NOMO-1 treated with dmso at 0.1 percent for 144 hours (cell line): ENCODE results near the gene RPL14.
"Not testable (repeated sequence)": the region's sequence is repeated elsewhere in the genome, so short reads cannot be mapped to it uniquely, and the experiment has no call there.

Experiments
- DNase-seq: peaks from one replicate; lab custom pipeline; 2025; ENCODE audit not compliant: unreplicated experiment; lab: John Stamatoyannopoulos, UW

The RPL14 gene

DNA sequence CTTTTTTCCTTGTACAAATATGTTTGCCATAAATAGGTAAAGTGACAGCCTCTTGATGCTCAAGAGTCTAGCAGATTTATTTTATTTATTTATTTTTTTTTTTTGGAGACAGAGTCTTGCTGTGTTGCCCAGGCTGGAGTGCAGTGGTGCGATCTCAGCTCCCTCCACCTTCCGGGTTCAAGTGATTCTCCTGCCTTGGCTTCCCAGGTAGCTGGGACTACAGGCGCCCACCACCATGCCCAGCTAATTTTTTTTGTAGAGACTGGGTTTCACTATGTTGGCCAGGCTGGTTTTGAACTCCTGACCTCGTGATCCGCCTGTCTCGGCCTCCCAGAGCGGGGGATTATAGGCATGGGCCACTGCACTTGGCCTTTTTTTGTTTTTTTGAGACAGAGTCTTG lies 5.7 kb downstream of the RPL14 start:
- not testable (repeated sequence) for DNase-seq

DNA sequence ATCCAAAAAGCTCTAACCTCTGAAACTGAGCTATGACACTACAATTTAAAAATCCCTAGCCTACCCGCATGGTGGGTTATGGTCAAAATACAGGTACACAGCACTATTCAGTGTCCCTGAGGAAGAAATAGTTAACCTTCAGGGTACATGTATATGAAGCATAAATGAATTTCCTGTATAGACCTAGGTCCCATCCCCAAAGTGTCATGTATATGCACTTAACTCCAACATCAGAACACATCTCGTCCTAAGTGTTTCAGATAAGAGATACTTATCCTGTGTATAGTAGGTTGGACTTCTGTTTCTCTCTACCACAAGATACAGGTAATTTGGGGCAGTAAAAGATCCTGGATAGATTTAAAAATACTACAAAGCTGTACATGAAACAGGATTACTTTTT lies 6.4 kb downstream of the RPL14 start:
- DNase-seq, result no peak

DNA sequence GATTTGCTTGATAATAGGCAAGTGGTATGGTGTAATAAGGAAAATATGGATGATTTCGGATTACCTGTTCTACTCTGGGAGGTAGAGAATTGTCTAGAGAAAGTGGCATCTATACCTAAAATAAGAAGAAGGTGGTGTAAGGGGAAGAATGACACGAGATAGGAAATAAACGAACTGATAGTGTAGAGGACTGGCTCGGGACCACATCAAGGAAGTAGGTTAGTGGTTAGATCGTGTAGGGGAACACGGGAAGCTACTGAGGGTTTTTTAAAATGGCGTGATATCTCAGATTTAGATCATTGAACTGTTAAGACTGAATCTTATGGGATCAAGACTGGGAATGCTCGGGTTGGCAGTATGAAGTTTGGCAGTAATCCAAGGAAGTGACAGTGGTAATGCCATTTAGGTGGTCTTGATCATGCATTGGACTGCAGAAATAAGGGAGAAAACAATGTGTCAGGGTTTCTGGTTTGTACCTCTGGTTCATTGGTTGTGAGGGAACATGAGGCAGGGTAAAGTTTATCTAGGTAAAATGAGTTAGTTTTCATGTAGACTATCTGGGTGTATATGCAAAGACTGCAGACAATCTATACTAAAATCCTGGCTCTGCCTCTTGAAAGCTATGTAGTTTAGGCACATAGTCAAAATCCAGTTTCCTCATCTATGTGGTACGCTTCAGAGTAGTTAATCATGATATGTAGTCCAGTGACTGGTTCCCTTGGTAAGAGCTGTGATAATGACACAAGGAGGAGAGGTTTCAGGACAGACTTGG lies 7.4 kb downstream of the RPL14 start:
- DNase-seq, result no peak

DNA sequence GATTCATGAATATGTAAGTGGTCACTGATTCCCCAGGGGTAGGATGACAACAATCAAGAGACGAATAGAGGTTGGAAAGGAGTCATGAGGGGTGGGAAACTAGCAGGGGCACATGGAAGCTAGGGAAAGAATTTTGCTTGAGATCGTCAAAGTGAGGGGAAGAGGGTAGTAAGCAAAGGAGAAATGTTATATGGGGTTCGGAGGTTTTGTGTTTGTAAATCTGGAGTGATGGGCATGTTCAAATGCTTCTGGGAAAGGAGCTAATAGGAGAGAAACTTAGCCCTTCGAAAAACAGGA lies 7.9 kb downstream of the RPL14 start:
- DNase-seq, result no peak

DNA sequence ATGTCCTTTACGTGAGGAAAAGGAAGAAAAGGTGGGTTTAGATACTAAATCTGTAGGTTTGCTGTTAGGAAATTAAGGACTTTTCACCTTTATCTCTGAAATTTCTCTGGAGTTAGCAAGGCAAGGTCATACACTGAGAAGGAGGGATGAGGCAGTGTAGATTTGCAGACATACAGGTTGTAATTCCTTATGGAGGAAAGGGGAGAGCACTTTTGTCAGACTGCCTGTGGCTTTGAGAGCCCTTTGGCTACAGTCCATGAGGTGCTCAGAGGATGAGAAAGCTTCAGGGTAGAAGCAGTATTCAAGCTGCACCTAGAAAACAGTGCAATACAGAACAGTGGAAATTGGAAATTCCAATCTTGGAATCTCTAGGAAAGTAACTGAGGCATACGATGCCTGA lies 8.3 kb downstream of the RPL14 start:
- no peak for DNase-seq

DNA sequence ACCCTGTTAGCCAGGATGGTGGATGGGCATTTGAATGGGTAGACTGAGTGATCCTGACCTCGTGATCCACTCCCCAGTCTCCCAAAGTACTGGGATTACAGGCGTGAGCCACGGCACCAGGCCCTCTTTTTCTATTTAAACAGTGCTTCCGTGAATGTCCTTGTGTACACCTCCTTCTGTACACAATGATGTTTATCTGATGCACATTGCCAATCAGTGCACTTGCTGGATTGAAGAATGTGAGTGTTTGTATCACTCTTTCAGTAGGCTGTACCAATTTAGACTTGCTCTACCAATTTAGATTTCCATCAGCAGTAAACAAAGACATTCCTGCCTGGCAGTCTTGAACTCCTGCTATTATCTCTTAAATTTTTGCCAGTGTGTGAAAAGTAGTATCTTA lies 10.9 kb downstream of the RPL14 start:
- DNase-seq, result no peak

DNA sequence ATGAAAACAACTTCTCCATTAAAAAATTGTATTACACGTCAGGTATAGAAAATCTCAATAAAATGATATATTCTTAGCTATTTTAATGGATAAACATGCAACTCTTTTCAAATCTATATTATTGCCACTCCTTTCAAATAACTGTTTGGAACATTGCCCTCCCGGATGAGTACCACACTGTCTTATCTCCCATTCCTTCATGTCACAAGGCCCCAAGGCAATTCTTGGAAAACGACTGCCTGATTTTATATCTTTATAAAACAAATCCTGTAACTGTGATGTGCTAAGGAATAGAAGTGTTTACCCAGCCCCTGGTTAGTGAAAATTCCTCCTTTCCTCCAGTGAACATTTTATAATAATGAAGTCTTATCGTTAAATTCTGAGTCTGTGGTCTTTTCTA lies 13.6 kb downstream of the RPL14 start:
- no peak for DNase-seq

DNA sequence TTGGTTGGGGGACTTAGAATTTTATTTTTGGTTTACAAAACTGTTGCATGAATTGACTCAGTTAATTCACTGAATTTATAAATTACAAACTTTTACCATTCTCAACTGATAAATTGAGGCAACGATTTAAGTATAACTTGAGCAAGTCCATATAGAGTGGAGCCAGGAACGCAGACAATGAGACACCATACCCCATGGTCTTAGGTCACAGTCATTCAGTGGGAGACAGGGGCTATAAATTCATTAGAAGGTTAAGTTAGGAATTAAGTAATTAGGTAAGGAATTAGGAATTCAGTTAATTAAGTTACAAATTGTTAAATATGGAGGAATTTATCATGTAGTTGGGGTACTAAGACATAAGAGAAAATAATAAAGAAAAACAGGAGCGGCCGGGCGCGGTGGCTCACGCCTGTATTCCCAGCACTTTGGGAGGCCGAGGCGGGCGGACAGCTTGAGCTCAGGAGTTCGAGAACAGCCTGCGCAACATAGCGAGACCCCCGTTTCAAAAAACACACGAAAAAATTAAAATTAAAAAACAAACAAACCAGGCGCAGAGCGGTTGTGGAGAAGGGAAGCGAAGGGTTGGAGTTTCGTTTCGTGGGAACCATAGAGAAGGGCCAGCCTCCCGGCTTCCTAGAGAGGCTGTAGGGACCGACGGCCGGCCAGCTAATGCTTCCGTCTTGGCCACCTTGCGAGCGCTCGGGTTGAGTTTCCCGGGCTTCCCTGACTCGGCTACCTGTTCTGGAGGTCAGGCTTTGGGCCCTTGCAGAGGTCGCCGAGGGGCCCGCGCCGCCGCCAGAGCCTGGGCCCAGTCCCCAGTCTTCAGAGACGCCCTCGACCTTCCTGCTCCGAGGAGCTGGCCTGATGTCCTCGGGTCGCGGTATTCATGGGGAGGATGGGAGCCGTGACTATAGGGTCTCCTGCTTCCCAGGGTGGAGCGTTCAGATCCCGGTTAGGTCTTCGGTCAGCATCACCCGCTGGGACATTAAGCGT lies 19.6 kb downstream of the RPL14 start, which contains the start of gene ZNF619:
Gene ZNF619, plus strand, starts transcription at position 645 of the 993 bp plus-strand sequence. CDS start 858 bp downstream, outside the sequence.
- peak; percentile 59 for DNase-seq

DNA sequence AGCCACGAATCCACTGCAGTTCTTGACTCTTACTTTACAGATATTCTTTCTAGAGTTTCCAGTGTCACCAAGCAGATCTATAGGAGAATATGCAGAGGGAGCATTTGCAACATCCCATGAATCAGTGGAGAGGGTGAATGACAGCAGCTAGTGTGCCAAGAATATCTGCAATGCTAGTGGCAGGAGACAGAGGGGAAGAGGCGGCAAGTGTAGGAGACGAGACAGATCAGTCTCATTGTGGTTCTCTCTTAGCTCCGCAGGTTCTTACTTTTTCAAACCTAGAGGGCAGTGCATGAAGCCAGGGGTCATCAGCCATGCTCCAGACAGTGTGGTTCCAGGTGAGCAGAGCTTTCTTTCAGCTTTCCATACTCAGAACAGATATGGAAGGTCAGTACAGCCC lies 20.5 kb downstream of the RPL14 start:
- peak; percentile 13 for DNase-seq

DNA sequence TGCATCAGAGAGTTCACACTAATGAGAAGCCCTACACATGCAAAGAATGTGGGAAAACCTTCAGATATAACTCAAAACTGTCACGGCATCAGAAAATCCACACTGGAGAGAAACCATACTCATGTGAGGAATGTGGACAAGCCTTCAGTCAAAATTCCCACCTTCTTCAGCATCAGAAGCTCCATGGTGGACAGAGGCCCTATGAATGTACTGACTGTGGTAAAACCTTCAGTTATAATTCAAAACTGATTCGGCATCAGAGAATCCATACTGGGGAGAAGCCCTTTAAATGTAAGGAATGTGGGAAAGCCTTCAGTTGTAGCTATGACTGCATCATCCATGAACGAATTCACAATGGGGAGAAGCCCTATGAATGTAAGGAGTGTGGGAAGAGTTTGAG lies 30.0 kb downstream of the RPL14 start:
- DNase-seq, result no peak

DNA sequence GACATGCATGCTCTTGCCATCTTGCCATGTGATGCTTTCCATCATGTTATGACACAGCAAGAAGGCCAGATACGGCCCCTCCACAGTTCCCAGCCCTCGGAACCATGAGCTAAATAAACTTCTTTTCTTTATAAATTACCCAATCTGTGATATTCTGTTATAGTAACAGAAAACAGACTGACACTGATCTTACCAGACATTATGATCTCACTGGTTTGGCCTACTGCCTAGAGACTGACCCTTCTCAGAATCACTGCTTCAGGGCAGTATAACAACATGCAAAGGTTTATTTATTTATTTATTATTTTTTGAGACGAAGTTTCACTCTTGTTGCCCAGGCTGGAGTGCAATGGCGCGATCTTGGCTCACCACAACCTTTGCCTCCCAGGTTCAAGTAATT lies 33.8 kb downstream of the RPL14 start:
- no peak for DNase-seq

DNA sequence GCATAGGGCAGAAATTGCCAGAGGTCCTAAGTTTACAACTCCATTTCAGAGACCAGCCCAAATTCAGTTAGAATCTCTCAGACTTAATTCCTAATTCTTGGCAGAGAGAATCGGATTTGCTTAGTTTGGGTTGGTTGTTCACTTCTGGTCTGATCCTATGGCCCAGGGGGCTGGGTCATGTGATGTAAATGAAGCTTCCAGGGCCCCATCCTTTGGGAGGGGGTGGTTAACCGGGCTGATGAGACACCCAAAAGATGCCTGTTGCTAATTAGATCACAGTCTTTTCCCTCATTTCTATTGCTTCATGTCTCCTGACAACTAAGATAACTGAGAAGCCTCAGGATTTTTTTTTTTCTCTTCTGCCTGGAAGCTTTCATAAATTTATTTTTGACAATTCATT lies 37.6 kb downstream of the RPL14 start:
- no peak for DNase-seq

DNA sequence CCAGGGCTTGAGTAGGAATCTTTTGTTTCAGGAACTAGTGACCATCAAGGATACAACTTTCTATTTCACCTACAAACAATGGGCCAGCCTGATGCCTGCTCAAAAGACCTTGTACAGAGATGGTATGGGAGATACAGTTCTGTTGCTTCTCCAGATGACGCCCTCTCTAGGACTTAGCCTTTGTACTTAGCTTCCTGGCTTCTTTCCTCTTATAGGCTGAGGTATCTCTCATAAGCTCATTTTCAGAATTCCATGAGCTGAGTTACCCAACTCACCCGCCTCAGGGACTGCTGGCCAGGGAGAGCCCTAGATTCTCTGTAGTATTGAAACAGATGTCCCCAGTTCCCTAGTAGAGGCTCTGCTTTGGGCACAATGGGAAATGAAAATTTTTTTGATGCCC lies 40.1 kb downstream of the RPL14 start:
- DNase-seq, result no peak

DNA sequence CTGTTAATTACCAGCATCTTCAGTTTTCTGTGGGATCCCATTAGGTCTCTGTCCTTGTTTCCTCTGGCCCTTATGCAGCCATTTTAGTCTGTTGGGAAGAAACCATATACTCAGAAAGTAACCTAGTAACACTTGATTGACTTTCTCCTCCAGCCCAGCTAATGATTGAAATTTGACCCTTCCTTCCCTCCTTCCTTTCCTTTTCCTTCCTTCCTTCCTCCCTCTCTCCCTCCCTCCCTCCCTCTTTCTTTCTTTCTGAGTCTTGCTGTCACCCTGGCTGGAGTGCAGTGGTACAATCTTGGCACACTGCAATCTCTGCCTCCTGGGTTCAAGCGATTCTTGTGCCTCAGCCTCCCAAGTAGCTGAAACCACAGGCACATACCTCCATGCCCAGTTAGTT lies 42.8 kb downstream of the RPL14 start:
- no peak for DNase-seq

DNA sequence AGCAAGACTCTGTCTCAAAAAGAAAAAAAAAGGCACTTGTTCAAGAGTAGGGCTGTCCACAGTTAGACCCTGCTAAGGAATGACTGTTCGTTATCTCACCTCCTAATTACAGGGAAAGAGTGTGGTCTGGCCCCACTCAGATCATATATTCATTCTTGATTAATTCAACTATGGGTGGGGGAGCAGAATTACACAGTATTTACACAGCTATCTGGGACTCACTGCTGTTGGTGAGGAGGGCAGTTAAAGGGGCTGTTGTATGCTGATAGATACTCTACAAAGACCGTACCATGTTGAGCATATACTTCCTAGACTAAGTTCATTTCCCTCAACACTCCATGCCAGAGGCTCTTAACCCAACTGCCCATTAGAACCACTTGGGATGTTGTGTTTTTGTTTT lies 44.9 kb downstream of the RPL14 start:
- DNase-seq, result no peak

DNA sequence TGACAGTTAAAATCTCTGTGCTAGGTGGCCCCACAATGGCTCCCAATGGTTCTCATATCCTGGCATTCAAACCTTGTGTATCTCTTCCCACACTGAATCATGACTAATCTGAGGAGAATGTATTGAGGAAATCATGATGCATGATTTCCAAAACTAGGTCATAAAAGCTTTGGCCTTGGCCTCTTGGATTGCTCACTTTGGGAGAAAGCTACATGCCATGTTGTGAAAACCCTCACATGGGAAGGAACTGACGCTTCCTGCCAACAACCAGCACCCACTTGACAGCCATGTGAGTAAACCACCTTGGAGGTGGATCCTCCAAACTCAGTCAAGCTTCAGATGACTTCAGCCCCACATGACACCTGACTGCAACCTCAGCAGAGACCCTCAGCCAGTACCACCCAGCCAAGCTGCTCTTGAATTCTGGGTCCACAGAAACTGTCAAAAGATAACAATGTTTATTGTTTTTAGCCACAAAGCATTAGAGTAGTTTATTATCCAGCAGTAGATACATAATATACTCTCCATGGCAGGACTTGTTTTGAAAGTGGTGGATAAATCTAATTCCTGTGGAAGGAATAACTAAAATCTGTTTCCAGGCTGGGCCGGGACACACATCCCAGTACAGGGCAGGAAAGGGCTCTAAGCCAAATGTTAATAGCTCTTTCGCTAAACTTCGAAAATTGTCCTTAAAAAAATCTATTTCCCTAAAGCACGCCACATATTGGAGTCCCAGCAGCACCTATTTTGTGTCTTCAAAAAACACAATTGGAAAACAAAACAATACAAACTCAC lies 47.7 kb downstream of the RPL14 start:
- no peak for DNase-seq

DNA sequence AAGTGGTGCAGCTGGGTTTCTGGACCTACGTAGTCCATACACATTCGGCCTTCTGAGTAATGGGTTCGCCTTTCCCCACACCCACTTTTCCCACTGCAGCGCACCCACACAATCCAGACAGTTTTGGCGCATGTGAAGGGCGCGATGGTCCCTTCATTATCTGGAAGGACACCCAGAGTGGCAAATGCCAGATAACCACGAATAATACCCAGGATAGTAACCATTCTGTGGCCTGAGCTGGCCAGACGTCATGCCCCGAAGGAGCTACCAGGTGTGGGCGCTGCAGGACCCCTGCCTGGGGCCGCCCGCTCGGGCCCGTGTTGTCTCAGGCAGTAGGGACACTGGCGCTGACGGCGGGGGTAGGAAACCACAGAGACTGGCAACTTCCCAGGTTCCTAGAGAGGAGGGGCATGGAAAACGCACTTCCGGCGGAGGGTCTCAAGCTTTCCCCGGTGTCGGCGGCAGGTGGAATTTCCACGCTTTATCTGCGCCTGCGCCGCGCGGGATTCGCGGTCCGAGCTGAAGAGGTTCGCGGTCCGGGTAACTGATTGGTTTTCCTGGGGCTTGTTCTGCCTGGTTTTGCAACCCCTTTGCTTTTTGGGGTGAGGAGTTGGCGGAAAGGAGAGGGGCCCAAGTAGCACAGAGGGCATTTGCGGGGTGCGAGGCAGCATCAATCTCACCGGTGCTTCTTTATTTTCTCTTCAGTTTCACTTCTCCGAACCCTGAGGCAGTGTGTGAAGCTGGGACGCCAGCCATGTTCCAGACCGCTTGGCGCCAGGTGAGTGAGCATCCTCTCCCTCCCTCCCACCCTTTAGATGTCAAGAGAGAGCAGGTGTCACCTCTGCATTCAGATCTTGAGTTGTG lies 48.7 kb downstream of the RPL14 start, which contains the start of gene ZNF620:
Gene ZNF620, plus strand, starts transcription at position 441 of the 864 bp plus-strand sequence. Its CDS starts 314 bp downstream, at position 755.
- DNase-seq, result no peak

DNA sequence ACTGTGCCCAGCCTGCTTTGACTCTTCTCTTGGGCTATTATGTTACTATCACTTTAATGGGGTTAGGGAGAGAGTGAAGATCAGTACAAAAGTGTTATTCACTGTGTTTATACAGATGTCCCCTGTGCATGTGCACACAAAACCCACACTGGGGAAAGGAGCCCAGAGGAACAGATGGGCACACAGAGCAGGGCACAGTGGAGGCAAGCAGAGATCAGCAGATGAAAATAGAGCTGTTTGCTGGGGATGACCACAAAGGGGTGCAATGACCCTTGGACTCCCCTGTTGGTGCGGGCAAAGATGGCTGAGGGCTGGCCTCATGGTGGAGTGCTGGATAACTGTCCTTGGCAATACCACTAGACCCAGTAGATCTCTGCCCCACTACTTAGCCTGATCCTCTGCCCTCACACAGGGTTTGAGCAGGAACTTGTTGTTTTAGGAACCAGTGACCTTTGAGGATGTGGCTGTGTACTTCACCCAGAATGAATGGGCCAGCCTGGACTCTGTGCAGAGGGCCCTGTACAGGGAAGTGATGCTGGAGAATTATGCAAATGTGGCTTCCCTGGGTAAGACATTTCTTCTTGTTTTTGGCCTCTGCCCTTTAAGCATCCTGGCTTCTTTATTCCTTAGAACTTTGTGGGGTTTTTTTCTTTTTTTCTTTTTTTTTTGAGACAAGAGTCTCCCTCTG lies 54.0 kb downstream of the RPL14 start:
- no peak for DNase-seq

DNA sequence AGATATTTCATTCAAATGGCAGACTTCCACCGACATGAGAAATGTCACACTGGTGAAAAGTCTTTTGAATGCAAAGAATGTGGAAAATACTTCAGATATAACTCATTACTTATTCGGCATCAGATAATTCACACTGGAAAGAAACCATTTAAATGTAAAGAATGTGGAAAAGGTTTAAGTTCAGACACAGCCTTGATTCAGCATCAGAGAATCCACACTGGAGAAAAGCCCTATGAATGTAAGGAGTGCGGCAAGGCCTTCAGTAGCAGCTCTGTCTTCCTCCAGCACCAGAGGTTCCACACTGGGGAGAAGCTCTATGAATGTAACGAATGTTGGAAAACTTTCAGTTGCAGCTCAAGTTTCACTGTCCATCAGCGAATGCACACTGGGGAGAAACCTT lies 59.1 kb downstream of the RPL14 start:
- no peak for DNase-seq

DNA sequence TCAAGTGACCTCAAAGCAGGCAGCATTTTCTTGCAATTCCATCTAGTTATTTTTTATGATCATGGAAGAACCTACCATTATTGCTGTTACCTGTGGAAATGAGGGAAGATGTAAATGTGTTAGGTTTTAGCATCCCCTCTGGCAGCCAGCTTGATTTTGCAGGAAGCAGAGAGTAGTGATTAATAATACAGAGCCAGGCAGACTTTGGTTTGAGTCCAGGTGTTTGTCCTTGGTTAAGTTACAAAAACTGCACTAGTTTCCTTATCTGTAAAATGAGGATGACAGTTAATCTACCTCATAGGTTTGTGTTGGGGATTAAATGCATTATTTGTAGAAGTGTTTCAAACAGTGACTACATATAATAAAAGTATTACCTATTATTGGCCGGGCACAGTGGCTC lies 60.9 kb downstream of the RPL14 start:
- no peak for DNase-seq
